HG02588 (cell line): ENCODE measurements around the gene COL4A1.

Experiments
- ATAC-seq: cut with Tn5 transposase; IDR thresholded peaks from one replicate; pipeline ENCODE4 v1.9.1; 2021; ENCODE audit warnings: mild to moderate bottlenecking, moderate library complexity; ENCODE audit not compliant: unreplicated experiment

The COL4A1 gene

DNA sequence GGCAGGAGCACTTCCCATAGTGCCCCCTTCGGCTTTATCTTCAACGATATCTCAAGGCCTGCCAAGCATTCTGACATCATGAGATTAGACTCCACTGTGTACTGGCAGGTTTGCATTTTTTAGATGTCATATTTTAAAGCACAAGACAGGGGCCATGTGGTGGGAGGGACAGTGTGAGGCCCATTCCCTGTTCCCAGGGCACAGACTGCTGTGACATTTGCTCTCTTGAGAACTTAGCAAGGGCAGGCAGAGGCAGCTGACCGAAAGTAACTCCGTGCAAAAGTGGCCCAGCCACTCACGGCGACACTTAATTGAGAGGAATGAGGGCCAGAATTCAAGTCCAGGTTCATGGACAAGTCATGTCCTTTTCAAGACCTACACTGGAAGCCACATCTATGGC is 201.8 kb downstream of the COL4A1 start:
- ATAC-seq, result no peak

DNA sequence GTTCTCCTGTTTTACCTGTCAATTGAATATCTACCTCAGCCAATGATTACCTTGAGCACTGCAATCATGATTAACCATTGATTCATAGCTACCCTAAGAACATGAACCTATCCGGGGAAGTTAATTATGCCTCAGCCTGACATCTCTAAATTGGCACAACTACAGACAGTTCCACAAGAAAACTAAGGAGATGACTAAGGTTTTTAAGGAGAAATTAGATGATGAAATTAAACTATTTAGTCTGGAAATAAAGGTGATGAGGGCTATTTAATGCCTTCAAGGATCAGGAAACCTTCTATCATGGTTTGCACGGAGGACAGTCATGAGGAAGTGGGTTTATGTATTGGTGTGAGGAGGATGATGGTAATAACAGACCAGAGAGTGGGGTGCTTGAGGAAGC is 203.4 kb downstream of the COL4A1 start:
- no peak for ATAC-seq

DNA sequence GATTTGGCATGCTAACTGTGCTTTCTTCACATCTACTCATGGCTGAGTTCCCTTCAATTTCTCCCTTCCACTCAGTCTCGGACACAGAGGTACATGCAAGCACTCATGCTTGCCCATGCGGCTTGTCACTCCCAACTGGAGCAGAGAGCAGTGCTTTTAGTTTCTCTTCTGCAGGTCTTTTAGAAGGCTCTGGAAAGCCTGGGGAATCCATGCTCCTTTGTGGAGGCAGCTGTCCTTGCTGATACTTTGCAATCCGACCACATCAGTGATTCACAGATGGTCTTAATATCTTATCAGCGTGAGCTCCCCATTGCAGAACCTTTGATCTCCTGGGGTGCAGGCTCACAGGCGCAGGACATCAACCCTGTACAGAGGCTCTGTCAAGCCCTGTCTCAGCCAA is 203.9 kb downstream of the COL4A1 start:
- no peak for ATAC-seq

DNA sequence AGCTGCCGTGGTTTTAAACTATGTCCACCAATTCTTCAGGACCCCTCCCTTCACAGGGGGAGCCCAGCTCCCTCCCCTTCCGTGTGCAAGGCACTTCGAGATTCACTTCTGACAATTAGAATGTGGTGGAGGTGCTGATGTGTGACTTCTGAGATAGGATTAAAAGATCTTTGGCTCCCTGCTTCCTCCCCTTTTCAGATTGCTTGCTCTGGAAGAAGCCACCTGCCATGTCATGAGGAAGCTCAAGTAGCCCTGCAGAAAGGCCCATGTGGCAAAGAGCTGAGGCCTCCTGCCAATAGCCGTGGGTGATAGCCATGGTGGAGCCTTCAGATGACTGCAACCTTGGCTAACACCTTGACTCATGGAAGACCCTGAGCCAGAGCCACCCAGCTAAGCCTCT is 204.9 kb downstream of the COL4A1 start:
- no peak for ATAC-seq

DNA sequence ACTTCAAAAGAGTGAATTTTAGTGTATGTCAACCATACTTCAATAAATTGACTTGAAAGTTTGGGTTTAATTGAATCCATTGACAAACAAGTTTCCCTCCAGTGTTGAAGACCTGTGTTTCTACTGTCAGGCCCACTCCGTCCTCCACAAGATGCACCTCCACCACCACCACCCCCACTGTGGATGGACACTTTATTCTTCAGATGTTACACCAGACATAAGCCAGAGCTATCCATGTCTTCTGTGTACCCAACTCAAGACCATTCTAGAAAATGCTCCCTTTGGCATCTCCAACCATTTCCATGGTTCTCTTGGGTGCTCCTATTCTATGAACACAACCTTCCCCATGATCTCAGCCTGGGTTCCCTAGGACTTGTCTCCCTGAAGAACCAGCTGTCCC is 207.0 kb downstream of the COL4A1 start:
- ATAC-seq, result no peak
